Measurements from ENCODE around the gene PSME3IP1. TPM values are rescaled to one million over a fixed set of nuclear protein-coding genes. Genes with fewer than 3 reads are reported as not detected.
"Not testable (repeated sequence)": the region's sequence is repeated elsewhere in the genome, so short reads cannot be mapped to it uniquely, and the experiment has no call there.

The PSME3IP1 gene
- polyA plus RNA-seq, 4 donors: 81.7 to 137 (median 121) TPM

- DNase-seq (ENCODE audit: low read depth in 4 of 4, low spot score in 2 of 4): not testable (repeated sequence)
These were observed 15.1 kb upstream of the PSME3IP1 start for GRCh38 chr16:57200926-57201325.

GRCh38 chr16:57200321-57200720, 14.5 kb upstream of the PSME3IP1 start:
- DNase-seq (ENCODE audit: low read depth in 4 of 4, low spot score in 2 of 4): not testable (repeated sequence)

GRCh38 chr16:57196753-57197152, 10.9 kb upstream of the PSME3IP1 start:
- no peak for DNase-seq (ENCODE audit: low read depth in 4 of 4, low spot score in 2 of 4)

GRCh38 chr16:57196286-57196685, 10.4 kb upstream of the PSME3IP1 start:
- no peak for DNase-seq (ENCODE audit: low read depth in 4 of 4, low spot score in 2 of 4)

GRCh38 chr16:57194512-57194911, 8.7 kb upstream of the PSME3IP1 start:
- DNase-seq (ENCODE audit: low read depth in 4 of 4, low spot score in 2 of 4): no peak

- DNase-seq (ENCODE audit: low read depth in 4 of 4, low spot score in 2 of 4): no peak
These were observed 7.1 kb upstream of the PSME3IP1 start for GRCh38 chr16:57192720-57193486.

GRCh38 chr16:57192146-57192545, 6.3 kb upstream of the PSME3IP1 start:
- DNase-seq (ENCODE audit: low read depth in 4 of 4, low spot score in 2 of 4): no peak

GRCh38 chr16:57191056-57191571, 5.3 kb upstream of the PSME3IP1 start:
- DNase-seq (ENCODE audit: low read depth in 4 of 4, low spot score in 2 of 4): no peak

- DNase-seq (ENCODE audit: low read depth in 4 of 4, low spot score in 2 of 4): no peak
These were observed 4.3 kb upstream of the PSME3IP1 start for GRCh38 chr16:57190136-57190535.

GRCh38 chr16:57189527-57189926, 3.7 kb upstream of the PSME3IP1 start:
- DNase-seq (ENCODE audit: low read depth in 4 of 4, low spot score in 2 of 4): not testable (repeated sequence)

GRCh38 chr16:57188711-57189002, 2.8 kb upstream of the PSME3IP1 start:
- no peak for DNase-seq (ENCODE audit: low read depth in 4 of 4, low spot score in 2 of 4)

GRCh38 chr16:57187902-57188710, 2.3 kb upstream of the PSME3IP1 start:
- DNase-seq (ENCODE audit: low read depth in 4 of 4, low spot score in 2 of 4): not testable (repeated sequence)

- peak in 2 of 4 donors; percentile 35 to 55 for DNase-seq (ENCODE audit: low read depth in 4 of 4, low spot score in 2 of 4)
These were observed 1.3 kb upstream of the PSME3IP1 start for GRCh38 chr16:57186872-57187854.

- DNase-seq (ENCODE audit: low read depth in 4 of 4, low spot score in 2 of 4): no peak
These were observed 344 bp downstream of the PSME3IP1 start for GRCh38 chr16:57185446-57185944.

- DNase-seq (ENCODE audit: low read depth in 4 of 4, low spot score in 2 of 4): peak in 1 of 4 donors; percentile 19
These were observed 873 bp downstream of the PSME3IP1 start for GRCh38 chr16:57184887-57185445.

GRCh38 chr16:57184113-57184512, 1.7 kb downstream of the PSME3IP1 start:
- DNase-seq (ENCODE audit: low read depth in 4 of 4, low spot score in 2 of 4): no peak

- DNase-seq (ENCODE audit: low read depth in 4 of 4, low spot score in 2 of 4): no peak
These were observed 6.5 kb downstream of the PSME3IP1 start for GRCh38 chr16:57179215-57179828.

GRCh38 chr16:57178793-57179212, 7.0 kb downstream of the PSME3IP1 start:
- no peak for DNase-seq (ENCODE audit: low read depth in 4 of 4, low spot score in 2 of 4)

GRCh38 chr16:57178196-57178595, 7.6 kb downstream of the PSME3IP1 start:
- DNase-seq (ENCODE audit: low read depth in 4 of 4, low spot score in 2 of 4): no peak

GRCh38 chr16:57175896-57176295, 9.9 kb downstream of the PSME3IP1 start:
- no peak for DNase-seq (ENCODE audit: low read depth in 4 of 4, low spot score in 2 of 4)

Data from left renal cortex interstitium (tissue), 4 donors.